GM18858 (cell line): ENCODE data around the gene RPL10L.

Experiments
- ATAC-seq: cut with Tn5 transposase; IDR thresholded peaks from one replicate; pipeline ENCODE4 v1.9.1; 2021; ENCODE audit not compliant: unreplicated experiment

Gene RPL10L

GRCh38 chr14:46651526-46652144 lies at the start of gene RPL10L:
TSS of gene RPL10L (minus strand) at chr14:46651781. CDS start at chr14:46651736, 45 bp downstream.
- ATAC-seq, result no peak

- ATAC-seq, result no peak
Measured at GRCh38 chr14:46691819-46692218, 40.2 kb upstream of the RPL10L start.

- no peak for ATAC-seq
Measured at GRCh38 chr14:46686652-46687051, 35.1 kb upstream of the RPL10L start.

- ATAC-seq, result no peak
Measured at GRCh38 chr14:46672128-46672527, 20.5 kb upstream of the RPL10L start.

GRCh38 chr14:46663382-46663781 lies 11.8 kb upstream of the RPL10L start:
- no peak for ATAC-seq

GRCh38 chr14:46661728-46662127 lies 10.1 kb upstream of the RPL10L start:
- ATAC-seq, result no peak

- ATAC-seq, result no peak
Measured at GRCh38 chr14:46653031-46653755, 1.6 kb upstream of the RPL10L start.

- no peak for ATAC-seq
Measured at GRCh38 chr14:46646796-46647195, 4.8 kb downstream of the RPL10L start.

- ATAC-seq, result no peak
Measured at GRCh38 chr14:46626876-46627275, 24.7 kb downstream of the RPL10L start.
